Measurements from ENCODE around the gene DIAPH2. TPM values are rescaled to one million over a fixed set of nuclear protein-coding genes. Genes with fewer than 3 reads are reported as not detected.

The DIAPH2 gene
- total RNA-seq, 1 experiment from 2014 or later: 10.4 TPM

DNA sequence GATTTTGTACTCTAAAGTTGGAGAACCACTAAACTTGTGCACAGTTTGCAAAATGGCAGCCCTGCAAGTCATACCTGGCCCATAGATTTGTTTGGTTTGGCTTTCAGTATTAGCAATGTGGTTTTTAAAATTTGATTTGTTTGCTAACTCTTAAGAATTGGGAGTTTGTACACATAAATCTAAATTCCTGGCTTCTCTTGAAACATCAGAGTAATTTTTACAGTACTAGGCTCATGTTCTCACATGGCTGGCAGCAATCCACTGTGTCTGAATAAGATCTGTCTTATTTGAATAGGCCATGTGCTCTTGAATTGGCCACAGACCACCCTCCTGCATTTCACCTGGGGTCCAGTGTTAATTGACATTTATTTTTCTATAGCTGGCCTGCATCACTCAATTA, 21.3 kb downstream of the DIAPH2 start:
- Histone ChIP-seq H3K36me3 (ENCODE audit: insufficient read depth, low read length, poor library complexity, severe bottlenecking) (no peaks in the 10 kb centered on the region), H3K27ac (ENCODE audit: low read depth, low read length, poor library complexity, severe bottlenecking) (no peak overlapping the region), H3K4me1 (ENCODE audit: insufficient read depth, low read length, poor library complexity, severe bottlenecking) (no peaks in the 10 kb centered on the region), H3K4me3 (ENCODE audit: low read depth, low read length, poor library complexity, severe bottlenecking) (no peak overlapping the region), H3K27me3 (replicated peaks; ENCODE audit: insufficient read depth, low read depth, low read length, poor library complexity) (no peaks in the 10 kb centered on the region), H3K9me3 (ENCODE audit: low read depth, low read length, poor library complexity, severe bottlenecking) (no peaks in the 10 kb centered on the region)
- intact Hi-C loops (cut with micrococcal nuclease; ENCODE audit: unreplicated experiment): no loop called here
- no peak for DNase-seq (ENCODE audit: low spot score)
- BruUV-seq (replicated peaks): no TSS peak
- ChIA-PET POLR2A (ENCODE audit: low non-redundant PET) (no interaction called here), CTCF (no interaction called here)
- TF ChIP-seq EZH2 (IDR thresholded peaks at IDR 0.05; ENCODE audit: borderline replicate concordance, low read depth, low read length, poor library complexity, severe bottlenecking) (no peak), CTCF (conservative IDR thresholded peaks at IDR 0.05; ENCODE audit: low read depth, low read length) (no peak)

DNA sequence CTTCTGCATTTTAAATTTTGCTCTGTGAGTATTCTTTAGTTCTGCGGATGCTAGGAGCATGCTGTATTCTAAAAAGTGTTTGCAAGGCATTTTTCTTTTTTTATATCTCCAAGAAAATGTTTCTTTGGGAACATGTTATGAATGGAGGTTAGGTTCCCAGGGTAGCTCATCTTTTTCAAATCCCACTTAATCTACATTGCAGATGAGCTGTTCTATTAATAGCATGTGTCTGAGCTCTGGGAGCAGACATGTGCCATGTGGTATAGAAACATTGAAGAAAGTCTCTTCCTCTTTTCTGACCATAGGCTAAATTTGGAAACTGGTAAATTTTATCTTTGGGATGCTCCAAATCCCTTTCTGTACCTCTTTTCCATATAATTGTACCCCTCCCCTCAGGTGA, 23.2 kb downstream of the DIAPH2 start:
- BruUV-seq (replicated peaks): no TSS peak
- TF ChIP-seq EZH2 (IDR thresholded peaks at IDR 0.05; ENCODE audit: borderline replicate concordance, low read depth, low read length, poor library complexity, severe bottlenecking) (no peak), CTCF (conservative IDR thresholded peaks at IDR 0.05; ENCODE audit: low read depth, low read length) (no peak)
- ChIA-PET CTCF (no interaction called here), POLR2A (ENCODE audit: low non-redundant PET) (interaction anchor here (0.7 kb wide), 1 partner anchor 59 kb away, joined by 3 read pairs; no protein-coding TSS in a partner anchor)
- Histone ChIP-seq H3K27me3 (replicated peaks; ENCODE audit: insufficient read depth, low read depth, low read length, poor library complexity) (no peaks in the 10 kb centered on the region), H3K9me3 (ENCODE audit: low read depth, low read length, poor library complexity, severe bottlenecking) (no peaks in the 10 kb centered on the region), H3K36me3 (ENCODE audit: insufficient read depth, low read length, poor library complexity, severe bottlenecking) (no peaks in the 10 kb centered on the region), H3K4me1 (ENCODE audit: insufficient read depth, low read length, poor library complexity, severe bottlenecking) (no peaks in the 10 kb centered on the region), H3K4me3 (ENCODE audit: low read depth, low read length, poor library complexity, severe bottlenecking) (no peak overlapping the region), H3K27ac (ENCODE audit: low read depth, low read length, poor library complexity, severe bottlenecking) (no peak overlapping the region)
- intact Hi-C loops (cut with micrococcal nuclease; ENCODE audit: unreplicated experiment): no loop called here
- DNase-seq (ENCODE audit: low spot score): peak; percentile 7

GRCh38 chrX:96710031-96710430, 25.4 kb downstream of the DIAPH2 start:
- no peaks in the 10 kb centered on the region for H3K9me3 ChIP-seq (ENCODE audit: low read depth, low read length, poor library complexity, severe bottlenecking)
- ChIA-PET POLR2A (ENCODE audit: low non-redundant PET) (no interaction called here), CTCF (no interaction called here)
- no peaks in the 10 kb centered on the region for H3K4me1 ChIP-seq (ENCODE audit: insufficient read depth, low read length, poor library complexity, severe bottlenecking)
- no peaks in the 10 kb centered on the region for H3K27me3 ChIP-seq (replicated peaks; ENCODE audit: insufficient read depth, low read depth, low read length, poor library complexity)
- no TSS peak for BruUV-seq (replicated peaks)
- no peaks in the 10 kb centered on the region for H3K36me3 ChIP-seq (ENCODE audit: insufficient read depth, low read length, poor library complexity, severe bottlenecking)
- intact Hi-C loops (cut with micrococcal nuclease; ENCODE audit: unreplicated experiment): no loop called here
- no peak overlapping the region for H3K27ac ChIP-seq (ENCODE audit: low read depth, low read length, poor library complexity, severe bottlenecking)
- DNase-seq (ENCODE audit: low spot score): no peak
- TF ChIP-seq EZH2 (IDR thresholded peaks at IDR 0.05; ENCODE audit: borderline replicate concordance, low read depth, low read length, poor library complexity, severe bottlenecking) (no peak), CTCF (conservative IDR thresholded peaks at IDR 0.05; ENCODE audit: low read depth, low read length) (no peak)
- H3K4me3 ChIP-seq (ENCODE audit: low read depth, low read length, poor library complexity, severe bottlenecking): no peak overlapping the region
